HG02943 (cell line): ENCODE results near the gene KRTAP5-3.
"Not testable (repeated sequence)": the region's sequence is repeated elsewhere in the genome, so short reads cannot be mapped to it uniquely, and the experiment has no call there.

Experiments used
- ATAC-seq: cut with Tn5 transposase; IDR thresholded peaks from one replicate; pipeline ENCODE4 v1.9.1; 2021; ENCODE audit warnings: mild to moderate bottlenecking, low read depth, moderate library complexity; ENCODE audit not compliant: unreplicated experiment

KRTAP5-3 gene

GRCh38 chr11:1622086-1622485 lies 13.8 kb upstream of the KRTAP5-3 start, which contains the start of gene KRTAP5-4:
Gene KRTAP5-4, minus strand, starts transcription at chr11:1622138. Its CDS starts 45 bp downstream, at chr11:1622093.
- ATAC-seq: no peak

- ATAC-seq: no peak
Measured at GRCh38 chr11:1619449-1619848, 11.2 kb upstream of the KRTAP5-3 start.

- no peak for ATAC-seq
Measured at GRCh38 chr11:1618231-1618630, 10.0 kb upstream of the KRTAP5-3 start.

GRCh38 chr11:1607901-1608300 lies 362 bp downstream of the KRTAP5-3 start:
- ATAC-seq: not testable (repeated sequence)

GRCh38 chr11:1607156-1607845 lies 962 bp downstream of the KRTAP5-3 start:
- ATAC-seq: not testable (repeated sequence)

- peak; percentile 74 for ATAC-seq
Measured at GRCh38 chr11:1605923-1606322, 2.3 kb downstream of the KRTAP5-3 start.

- ATAC-seq: no peak
Measured at GRCh38 chr11:1604711-1605110, 3.6 kb downstream of the KRTAP5-3 start.

GRCh38 chr11:1604181-1604580 lies 4.1 kb downstream of the KRTAP5-3 start:
- no peak for ATAC-seq

GRCh38 chr11:1603629-1604028 lies 4.6 kb downstream of the KRTAP5-3 start:
- ATAC-seq: no peak

- ATAC-seq: not testable (repeated sequence)
Measured at GRCh38 chr11:1601663-1602062, 6.6 kb downstream of the KRTAP5-3 start.

GRCh38 chr11:1600626-1601025 lies 7.6 kb downstream of the KRTAP5-3 start:
- ATAC-seq: no peak

- no peak for ATAC-seq
Measured at GRCh38 chr11:1598816-1599215, 9.4 kb downstream of the KRTAP5-3 start.

GRCh38 chr11:1598406-1598805 lies 9.9 kb downstream of the KRTAP5-3 start:
- ATAC-seq: not testable (repeated sequence)

GRCh38 chr11:1597994-1598380 lies 10.3 kb downstream of the KRTAP5-3 start, which contains the start of gene KRTAP5-2:
Gene KRTAP5-2, minus strand, starts transcription at chr11:1598294. Its CDS starts 44 bp downstream, at chr11:1598250.
- no peak for ATAC-seq

GRCh38 chr11:1597331-1597993 lies 10.8 kb downstream of the KRTAP5-3 start:
- no peak for ATAC-seq

- not testable (repeated sequence) for ATAC-seq
Measured at GRCh38 chr11:1596576-1597121, 11.6 kb downstream of the KRTAP5-3 start.

- ATAC-seq: not testable (repeated sequence)
Measured at GRCh38 chr11:1595994-1596575, 12.2 kb downstream of the KRTAP5-3 start.

GRCh38 chr11:1592628-1593027 lies 15.6 kb downstream of the KRTAP5-3 start:
- no peak for ATAC-seq

- no peak for ATAC-seq
Measured at GRCh38 chr11:1589996-1590395, 18.3 kb downstream of the KRTAP5-3 start.

GRCh38 chr11:1589191-1589963 lies 18.9 kb downstream of the KRTAP5-3 start:
- not testable (repeated sequence) for ATAC-seq
